ENCODE data around the gene GET4.

- TF ChIP-seq POLR2AphosphoS5 (IDR thresholded peaks at IDR 0.05; ENCODE audit: low read depth, low read length) (no peak), CHD2 (IDR thresholded peaks at IDR 0.05; ENCODE audit: low read length, partially characterized antibody) (no peak), MAX (IDR thresholded peaks at IDR 0.05; ENCODE audit: low read depth) (no peak), RXRA (IDR thresholded peaks at IDR 0.05; ENCODE audit: borderline replicate concordance, low read depth) (no peak), SIN3A (IDR thresholded peaks at IDR 0.05; ENCODE audit: borderline replicate concordance, low read depth, low read length) (no peak), FOXJ3 (CRISPR knock-in tag; IDR thresholded peaks at IDR 0.05) (no peak), MXI1 (IDR thresholded peaks at IDR 0.05; ENCODE audit: low read depth, low read length) (no peak), CTCF (IDR thresholded peaks at IDR 0.05) (no peak), YY1 (IDR thresholded peaks at IDR 0.05; ENCODE audit: low read depth) (no peak), RCOR1 (IDR thresholded peaks at IDR 0.05; ENCODE audit: low read length) (no peak), USF2 (IDR thresholded peaks at IDR 0.05; ENCODE audit: borderline replicate concordance, low read depth, low read length) (no peak), ELF1 (IDR thresholded peaks at IDR 0.05) (no peak), EP300 (IDR thresholded peaks at IDR 0.05; ENCODE audit: borderline replicate concordance in 1 of 2, low read depth in 1 of 2, low read length in 1 of 2) (no peak; a peak in 1 of 4 replicates)
Observed at GRCh38 chr7:832968-833424, 43.4 kb upstream of the GET4 start.
